ENCODE data around the gene TIAM2.

- no peak for TF ChIP-seq CTCF (conservative IDR thresholded peaks at IDR 0.05; ENCODE audit: low read depth, low read length)
- TF ChIP-seq EZH2 (IDR thresholded peaks at IDR 0.05; ENCODE audit: borderline replicate concordance, low read depth, low read length, poor library complexity, severe bottlenecking): no peak
These were observed 27.6 kb downstream of the TIAM2 start for GRCh38 chr6:155022721-155023120.

Measured in A673 (cell line).